HL-60 (cell line): ENCODE measurements around the gene MED13L.

Experiments used
- DNase-seq, 2 experiments: peaks; one replicate each; pipeline ENCODE4 v3.0.0-alpha.2; 2010 to 2020; ENCODE audit warnings: low read depth in 1 of 2, low spot score in 1 of 2
- H3K27ac ChIP-seq: fragments of 250-450 bp; sonication (Bioruptor Pico); replicated peaks from 2 replicates; pipeline ENCODE4 v1.5.1; 2020; ENCODE audit warnings: mild to moderate bottlenecking, moderate library complexity
- H3K27me3 ChIP-seq: fragments of 250-450 bp; sonication (Bioruptor Pico); 2 replicates; pipeline ENCODE4 v1.5.1; 2021; ENCODE audit warnings: mild to moderate bottlenecking, moderate library complexity; ENCODE audit not compliant: insufficient read depth, poor library complexity, severe bottlenecking
- H3K4me3 ChIP-seq: replicated peaks from 2 replicates; pipeline ENCODE4 v1.5.1; 2011; ENCODE audit warnings: mild to moderate bottlenecking, control low read depth, low read length; ENCODE audit not compliant: insufficient read depth
- GABPA ChIP-seq: IDR thresholded peaks from 2 replicates; pipeline ENCODE4 v1.6.1; 2012; ENCODE audit warnings: low read depth
- POLR2AphosphoS5 ChIP-seq: IDR thresholded peaks from 2 replicates; pipeline ENCODE4 v1.6.1; 2012; ENCODE audit warnings: low read depth
- SPI1 ChIP-seq: IDR thresholded peaks from 2 replicates; pipeline ENCODE4 v1.6.1; 2012; ENCODE audit warnings: low read depth, mild to moderate bottlenecking, borderline replicate concordance
- TF ChIP-seq, protein P1 (sequence below): IDR thresholded peaks from 2 replicates; pipeline ENCODE4 v1.6.1; 2012; ENCODE audit warnings: low read depth; ENCODE audit not compliant: insufficient replicate concordance
- TF ChIP-seq, protein P2 (sequence below): IDR thresholded peaks from one replicate; pipeline ENCODE4 v1.5.1; 2011; ENCODE audit warnings: low read length, control low read depth, inconsistent platforms; ENCODE audit not compliant: insufficient read depth

MED13L gene

DNA sequence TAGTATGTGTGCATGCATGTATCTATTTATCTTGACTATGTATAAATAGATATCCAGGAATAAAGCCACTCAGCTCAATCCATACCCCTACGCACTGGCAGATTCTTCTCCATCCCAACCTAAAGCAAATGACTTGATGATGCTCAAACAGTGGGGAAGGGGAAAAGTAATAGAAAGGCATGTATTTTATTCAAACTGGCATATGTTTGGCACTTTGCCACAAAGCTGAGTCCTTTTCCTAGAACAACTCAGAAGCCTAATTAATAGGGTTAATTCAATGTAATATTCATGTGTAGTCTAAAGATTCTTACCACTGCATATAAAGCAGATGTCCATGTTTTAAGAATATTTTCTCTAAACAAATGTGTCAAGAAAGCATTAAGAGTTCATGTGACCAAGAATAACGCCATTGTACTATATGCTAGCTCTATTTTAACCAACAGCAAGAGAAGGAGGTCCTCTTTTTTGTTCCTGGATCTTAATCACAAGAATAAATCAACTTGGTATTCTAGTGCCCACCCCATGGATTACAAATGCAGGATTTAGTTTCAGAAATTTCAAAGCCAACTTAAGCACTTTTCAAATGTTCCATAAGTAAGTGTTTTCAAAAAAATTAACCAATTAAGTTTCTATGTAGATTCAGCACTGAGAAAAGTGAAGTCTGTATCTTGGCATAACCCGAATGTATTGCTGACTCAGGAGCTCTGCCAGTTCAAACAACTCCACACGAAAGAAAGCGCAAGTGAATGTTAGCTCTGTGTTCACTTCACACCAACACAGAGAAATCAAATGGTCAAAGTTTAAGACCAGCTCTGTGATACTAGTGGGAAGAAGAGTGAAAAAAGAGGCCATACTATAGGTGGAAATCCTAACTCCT is 233.6 kb downstream of the MED13L start:
- DNase-seq = no peak
- Histone ChIP-seq H3K27me3 (no peaks in the 10 kb centered on the region), H3K27ac (no peak overlapping the region), H3K4me3 (no peak overlapping the region)
- TF ChIP-seq SPI1 = no peak
- TF ChIP-seq, protein P1, sequence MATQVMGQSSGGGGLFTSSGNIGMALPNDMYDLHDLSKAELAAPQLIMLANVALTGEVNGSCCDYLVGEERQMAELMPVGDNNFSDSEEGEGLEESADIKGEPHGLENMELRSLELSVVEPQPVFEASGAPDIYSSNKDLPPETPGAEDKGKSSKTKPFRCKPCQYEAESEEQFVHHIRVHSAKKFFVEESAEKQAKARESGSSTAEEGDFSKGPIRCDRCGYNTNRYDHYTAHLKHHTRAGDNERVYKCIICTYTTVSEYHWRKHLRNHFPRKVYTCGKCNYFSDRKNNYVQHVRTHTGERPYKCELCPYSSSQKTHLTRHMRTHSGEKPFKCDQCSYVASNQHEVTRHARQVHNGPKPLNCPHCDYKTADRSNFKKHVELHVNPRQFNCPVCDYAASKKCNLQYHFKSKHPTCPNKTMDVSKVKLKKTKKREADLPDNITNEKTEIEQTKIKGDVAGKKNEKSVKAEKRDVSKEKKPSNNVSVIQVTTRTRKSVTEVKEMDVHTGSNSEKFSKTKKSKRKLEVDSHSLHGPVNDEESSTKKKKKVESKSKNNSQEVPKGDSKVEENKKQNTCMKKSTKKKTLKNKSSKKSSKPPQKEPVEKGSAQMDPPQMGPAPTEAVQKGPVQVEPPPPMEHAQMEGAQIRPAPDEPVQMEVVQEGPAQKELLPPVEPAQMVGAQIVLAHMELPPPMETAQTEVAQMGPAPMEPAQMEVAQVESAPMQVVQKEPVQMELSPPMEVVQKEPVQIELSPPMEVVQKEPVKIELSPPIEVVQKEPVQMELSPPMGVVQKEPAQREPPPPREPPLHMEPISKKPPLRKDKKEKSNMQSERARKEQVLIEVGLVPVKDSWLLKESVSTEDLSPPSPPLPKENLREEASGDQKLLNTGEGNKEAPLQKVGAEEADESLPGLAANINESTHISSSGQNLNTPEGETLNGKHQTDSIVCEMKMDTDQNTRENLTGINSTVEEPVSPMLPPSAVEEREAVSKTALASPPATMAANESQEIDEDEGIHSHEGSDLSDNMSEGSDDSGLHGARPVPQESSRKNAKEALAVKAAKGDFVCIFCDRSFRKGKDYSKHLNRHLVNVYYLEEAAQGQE = no peak
- TF ChIP-seq GABPA = no peak
- TF ChIP-seq, protein P2, sequence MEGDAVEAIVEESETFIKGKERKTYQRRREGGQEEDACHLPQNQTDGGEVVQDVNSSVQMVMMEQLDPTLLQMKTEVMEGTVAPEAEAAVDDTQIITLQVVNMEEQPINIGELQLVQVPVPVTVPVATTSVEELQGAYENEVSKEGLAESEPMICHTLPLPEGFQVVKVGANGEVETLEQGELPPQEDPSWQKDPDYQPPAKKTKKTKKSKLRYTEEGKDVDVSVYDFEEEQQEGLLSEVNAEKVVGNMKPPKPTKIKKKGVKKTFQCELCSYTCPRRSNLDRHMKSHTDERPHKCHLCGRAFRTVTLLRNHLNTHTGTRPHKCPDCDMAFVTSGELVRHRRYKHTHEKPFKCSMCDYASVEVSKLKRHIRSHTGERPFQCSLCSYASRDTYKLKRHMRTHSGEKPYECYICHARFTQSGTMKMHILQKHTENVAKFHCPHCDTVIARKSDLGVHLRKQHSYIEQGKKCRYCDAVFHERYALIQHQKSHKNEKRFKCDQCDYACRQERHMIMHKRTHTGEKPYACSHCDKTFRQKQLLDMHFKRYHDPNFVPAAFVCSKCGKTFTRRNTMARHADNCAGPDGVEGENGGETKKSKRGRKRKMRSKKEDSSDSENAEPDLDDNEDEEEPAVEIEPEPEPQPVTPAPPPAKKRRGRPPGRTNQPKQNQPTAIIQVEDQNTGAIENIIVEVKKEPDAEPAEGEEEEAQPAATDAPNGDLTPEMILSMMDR = no peak
- TF ChIP-seq POLR2AphosphoS5 = no peak

DNA sequence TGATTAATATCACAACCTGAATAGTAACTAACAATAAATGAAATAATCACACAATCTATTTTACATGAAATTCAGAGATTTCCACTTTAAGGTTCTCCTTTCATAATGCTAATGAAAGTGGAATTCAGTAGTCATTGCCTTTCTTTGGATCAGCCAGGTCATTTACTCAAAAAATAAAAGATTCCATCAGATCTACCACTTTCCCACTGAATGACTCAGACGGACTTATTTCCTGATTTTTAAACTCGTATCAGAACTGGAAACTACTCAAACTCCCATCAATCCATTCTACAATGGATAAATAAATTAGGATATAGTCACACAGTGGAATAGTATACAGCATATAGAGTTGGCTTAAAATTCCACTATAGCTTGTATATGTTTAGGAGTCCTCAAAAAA is 237.1 kb downstream of the MED13L start:
- no peak for TF ChIP-seq POLR2AphosphoS5
- TF ChIP-seq, protein P2 = no peak
- no peak for TF ChIP-seq GABPA
- TF ChIP-seq, protein P1 = no peak
- no peak for TF ChIP-seq SPI1
- no peak for DNase-seq
- no peak overlapping the region for H3K4me3 ChIP-seq
- no peak overlapping the region for H3K27ac ChIP-seq
- no peaks in the 10 kb centered on the region for H3K27me3 ChIP-seq

DNA sequence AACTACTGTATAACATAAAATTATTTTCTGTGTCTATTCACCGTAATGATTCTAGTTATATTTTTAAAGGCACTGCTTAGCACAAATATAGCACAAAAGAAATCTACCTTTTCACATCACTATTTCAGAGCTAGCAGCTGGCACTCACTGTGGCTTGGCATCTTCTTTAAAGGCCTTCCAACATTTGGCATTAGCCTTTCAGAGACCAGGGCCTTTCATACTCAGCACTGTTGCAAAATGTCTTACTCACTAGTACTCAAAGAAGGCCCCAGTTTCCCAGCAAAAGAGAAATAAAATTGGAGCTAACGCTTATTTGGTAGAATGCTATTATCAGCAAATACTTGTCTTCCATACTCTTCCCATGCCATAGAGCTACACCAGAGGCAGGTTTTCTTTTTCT is 238.4 kb downstream of the MED13L start:
- H3K27me3 ChIP-seq = no peaks in the 10 kb centered on the region

More for the DNA sequence above, 238.4 kb downstream of the MED13L start:
- TF ChIP-seq POLR2AphosphoS5 = no peak
- TF ChIP-seq GABPA = no peak
- TF ChIP-seq, protein P1 = no peak
- TF ChIP-seq SPI1 = no peak
- TF ChIP-seq, protein P2 = no peak
- Histone ChIP-seq H3K27ac (no peak overlapping the region), H3K4me3 (no peak overlapping the region)
- DNase-seq = no peak
